Suppressor macrophage treated with lipopolysaccharide for 4 hours (primary cell): ENCODE data around the gene DNAJA3.

ENCODE experiments used
- DNase-seq: peaks from one replicate; pipeline ENCODE4 v3.0.0-alpha.2; 2020

The DNAJA3 gene

DNA sequence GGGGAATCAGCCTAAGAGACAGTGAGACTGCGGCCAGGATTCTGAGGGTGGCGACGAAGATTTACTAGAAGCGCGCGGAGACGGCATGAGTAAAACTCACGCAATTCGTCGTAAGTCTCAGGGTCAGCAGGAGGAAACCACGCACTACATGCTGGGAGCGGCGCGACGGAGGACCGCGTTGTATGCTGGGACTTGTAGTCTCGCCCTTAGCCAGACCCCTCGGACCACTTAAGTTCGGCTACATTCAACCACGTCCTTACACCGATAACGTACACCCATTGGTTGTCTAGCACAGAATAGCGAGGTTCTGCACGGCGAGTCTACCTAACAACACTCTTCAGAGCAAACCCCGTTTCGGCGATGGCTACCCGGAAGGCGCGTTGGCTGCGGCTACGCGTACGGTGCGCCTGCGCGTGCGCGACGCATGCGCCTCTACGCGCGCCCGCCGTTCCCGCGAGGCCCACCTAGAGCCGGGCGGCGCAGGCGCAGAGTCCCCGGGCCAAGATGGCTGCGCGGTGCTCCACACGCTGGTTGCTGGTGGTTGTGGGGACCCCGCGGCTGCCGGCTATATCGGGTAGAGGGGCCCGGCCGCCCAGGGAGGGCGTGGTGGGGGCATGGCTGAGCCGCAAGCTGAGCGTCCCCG is at the start of gene DNAJA3:
TSS of gene DNAJA3 (plus strand) at position 491 of the 643 bp plus-strand sequence. CDS start at position 505, 14 bp downstream.
- DNase-seq: peak; percentile 98

DNA sequence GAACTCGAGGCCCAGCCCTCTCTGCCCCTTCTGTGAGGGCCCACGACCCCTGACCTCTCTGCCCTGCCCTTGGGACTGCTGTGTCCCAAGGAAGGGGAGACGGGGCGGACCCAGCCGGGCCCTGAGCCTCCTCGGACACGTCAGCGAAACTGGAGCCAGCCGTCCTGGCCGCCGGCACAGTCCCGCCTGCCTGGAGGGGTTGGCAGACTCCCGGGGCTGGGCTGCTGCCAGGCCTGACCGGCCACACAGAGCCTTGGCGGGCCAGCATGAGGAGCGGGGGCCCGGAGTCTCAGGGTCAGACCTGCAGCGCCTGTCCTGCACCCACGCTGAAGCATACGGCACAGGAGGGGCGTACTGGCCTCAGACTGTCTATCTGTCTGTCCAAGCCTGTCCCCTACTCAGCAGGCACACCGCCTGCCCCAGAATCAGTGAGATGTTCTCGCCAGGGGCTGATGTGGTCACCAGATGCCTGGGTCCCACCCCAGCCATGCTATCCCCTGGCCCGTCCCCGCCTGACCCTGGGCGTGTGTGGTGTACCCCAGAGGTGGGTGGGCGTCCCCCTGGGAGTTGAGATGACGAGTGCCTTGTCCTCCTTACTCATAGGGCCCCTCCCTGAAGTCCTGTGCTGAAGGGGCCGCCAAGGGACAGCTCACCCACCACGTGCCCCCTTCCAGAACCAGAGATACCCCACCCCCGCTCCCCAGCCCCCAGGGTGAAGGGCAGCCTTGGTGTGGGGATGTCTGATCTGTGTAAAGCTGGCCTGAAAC is 49.4 kb upstream of the DNAJA3 start:
- no peak for DNase-seq

DNA sequence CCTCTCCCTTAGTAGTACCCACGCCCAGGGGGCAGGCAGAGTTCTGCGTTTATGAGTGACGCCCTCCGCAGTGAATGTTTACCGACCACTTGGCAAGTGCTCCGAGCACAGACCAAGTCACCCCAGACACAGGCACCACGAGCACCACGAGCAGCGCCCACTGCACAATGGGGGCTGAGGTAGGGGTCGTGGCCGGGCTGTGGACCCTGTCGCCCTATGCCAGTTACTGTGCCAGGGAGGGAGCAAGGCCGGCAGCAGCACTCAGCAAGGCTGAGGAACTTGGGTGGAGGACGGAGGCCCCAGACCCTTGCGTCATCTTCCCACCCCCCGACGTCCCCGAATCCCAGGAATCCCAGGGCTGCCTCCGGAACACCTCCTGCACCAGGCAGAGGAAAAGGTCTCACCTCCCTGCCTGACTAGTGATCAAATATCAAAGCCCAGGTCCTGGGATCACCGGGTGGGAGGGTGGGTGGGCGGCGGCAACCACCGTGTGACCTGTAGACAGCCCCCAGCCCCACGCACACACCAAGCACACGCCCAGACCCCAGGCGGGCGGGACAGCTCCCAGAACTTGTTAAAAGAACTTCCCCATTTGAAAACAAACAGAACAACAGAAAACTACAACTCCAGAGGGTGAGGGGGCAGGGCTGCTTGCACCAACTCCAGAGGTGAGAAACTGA is 48.6 kb upstream of the DNAJA3 start:
- DNase-seq: no peak

- DNase-seq: no peak
These were observed 48.0 kb upstream of the DNAJA3 start for GRCh38 chr16:4377573-4378154.

GRCh38 chr16:4378161-4378666 is 47.5 kb upstream of the DNAJA3 start:
- DNase-seq: no peak

- no peak for DNase-seq
These were observed 46.5 kb upstream of the DNAJA3 start for GRCh38 chr16:4378999-4379690.

DNA sequence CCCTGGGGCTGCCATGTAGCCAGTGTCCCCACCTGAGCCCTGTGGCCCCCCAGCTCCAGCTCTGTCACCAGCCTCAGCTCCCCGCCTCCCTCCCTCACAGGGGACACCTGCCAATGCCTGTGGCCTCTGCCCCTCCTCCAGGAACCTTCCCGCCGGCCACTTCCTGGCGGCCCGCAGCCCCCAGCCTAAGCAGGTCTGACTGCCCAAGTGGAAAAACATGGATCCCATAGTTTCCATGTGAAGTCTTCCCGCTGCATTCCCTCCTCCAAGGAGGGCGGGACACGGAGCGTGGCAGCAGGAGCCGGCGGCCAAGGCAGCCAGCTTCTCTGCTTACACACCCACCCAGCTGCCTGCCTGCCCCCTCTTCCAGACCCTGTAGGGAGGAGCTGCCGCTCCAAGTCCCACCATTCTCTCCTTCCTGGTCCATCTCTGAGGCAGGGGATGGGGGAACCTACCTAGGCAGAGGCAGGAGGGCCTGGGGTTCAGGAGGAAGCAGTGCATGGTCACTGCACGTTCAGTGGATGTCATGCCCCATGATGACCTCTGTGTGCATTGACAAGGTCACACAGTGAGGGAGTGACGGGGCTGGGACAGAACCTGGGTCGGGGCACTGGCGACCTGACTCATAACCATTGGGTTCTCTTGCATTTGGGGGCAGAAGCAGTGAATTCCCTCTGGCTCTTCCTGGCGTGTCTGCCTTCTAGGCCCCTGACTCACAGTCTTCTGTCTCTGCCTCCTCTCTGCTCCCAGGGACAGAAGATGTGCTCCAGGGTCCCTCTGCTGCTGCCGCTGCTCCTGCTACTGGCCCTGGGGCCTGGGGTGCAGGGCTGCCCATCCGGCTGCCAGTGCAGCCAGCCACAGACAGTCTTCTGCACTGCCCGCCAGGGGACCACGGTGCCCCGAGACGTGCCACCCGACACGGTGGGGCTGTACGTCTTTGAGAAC is 45.3 kb upstream of the DNAJA3 start:
- no peak for DNase-seq

- no peak for DNase-seq
These were observed 44.4 kb upstream of the DNAJA3 start for GRCh38 chr16:4381072-4381934.

DNA sequence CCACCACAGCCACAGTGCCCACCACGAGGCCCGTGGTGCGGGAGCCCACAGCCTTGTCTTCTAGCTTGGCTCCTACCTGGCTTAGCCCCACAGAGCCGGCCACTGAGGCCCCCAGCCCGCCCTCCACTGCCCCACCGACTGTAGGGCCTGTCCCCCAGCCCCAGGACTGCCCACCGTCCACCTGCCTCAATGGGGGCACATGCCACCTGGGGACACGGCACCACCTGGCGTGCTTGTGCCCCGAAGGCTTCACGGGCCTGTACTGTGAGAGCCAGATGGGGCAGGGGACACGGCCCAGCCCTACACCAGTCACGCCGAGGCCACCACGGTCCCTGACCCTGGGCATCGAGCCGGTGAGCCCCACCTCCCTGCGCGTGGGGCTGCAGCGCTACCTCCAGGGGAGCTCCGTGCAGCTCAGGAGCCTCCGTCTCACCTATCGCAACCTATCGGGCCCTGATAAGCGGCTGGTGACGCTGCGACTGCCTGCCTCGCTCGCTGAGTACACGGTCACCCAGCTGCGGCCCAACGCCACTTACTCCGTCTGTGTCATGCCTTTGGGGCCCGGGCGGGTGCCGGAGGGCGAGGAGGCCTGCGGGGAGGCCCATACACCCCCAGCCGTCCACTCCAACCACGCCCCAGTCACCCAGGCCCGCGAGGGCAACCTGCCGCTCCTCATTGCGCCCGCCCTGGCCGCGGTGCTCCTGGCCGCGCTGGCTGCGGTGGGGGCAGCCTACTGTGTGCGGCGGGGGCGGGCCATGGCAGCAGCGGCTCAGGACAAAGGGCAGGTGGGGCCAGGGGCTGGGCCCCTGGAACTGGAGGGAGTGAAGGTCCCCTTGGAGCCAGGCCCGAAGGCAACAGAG is 43.5 kb upstream of the DNAJA3 start:
- DNase-seq: no peak

GRCh38 chr16:4382795-4383357 is 42.8 kb upstream of the DNAJA3 start:
- DNase-seq: no peak

DNA sequence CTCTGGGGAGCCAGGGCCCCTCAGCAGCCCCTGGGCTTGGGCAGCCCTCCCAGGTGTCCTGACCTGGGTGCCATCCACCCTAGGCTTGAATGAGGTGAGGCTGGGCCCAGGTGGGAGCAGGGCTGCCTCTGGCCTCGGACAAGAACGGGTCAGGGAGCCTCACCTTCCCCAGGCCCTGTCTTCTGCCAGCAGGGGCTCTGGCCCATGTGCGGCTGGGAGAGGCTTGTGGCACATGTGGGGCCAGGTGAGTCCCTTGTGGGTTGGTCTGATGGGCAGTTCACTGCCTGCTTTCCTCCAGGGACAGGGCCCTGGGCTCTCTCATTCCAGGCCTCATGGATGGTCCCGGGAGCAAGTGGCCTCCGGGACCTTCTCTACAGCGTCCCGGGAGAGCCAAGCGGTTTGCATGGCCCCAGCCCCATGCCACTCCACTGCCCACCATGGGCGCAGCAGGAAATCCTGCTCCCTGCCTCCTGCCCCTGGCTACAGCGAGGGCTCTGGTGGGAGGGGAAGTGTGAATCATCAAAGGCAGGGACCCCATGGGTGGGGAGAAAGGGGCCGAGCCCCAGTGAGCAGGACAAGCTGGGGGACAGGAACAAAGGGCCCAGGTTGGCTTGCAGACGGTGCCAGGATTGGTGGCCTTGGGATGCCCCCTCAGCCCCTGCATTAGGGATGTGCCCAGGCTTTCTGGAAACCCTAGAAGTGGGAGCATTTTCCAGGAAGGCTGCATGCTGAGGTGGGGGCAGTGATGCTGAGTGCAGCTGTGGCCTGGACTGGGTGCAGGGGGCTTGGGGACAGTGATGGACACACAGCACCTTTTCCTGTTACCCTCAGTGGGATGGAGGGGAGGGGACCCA is 41.9 kb upstream of the DNAJA3 start:
- no peak for DNase-seq

DNA sequence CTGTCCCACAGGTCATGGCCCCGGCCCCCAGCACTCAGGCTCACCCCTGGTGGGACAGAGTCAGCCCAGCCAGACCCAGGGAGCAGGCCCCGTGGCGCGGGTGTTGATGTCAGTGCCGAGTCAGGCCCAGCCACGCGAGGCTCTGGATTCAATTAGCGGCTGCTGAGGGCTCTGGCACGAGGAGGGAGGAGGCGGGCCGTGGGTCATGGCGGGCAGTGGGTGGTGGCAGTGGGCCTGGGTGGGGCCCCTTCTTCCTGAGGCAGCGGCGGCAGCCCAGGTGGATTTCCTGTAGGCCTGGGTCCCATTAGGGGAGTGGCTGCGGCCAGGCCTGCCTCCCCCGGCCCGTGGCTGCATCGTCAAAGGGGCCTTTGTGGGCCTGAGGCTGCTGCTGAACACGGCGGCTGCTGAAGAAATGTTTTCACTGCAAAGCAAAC is 41.1 kb upstream of the DNAJA3 start:
- DNase-seq: no peak

DNA sequence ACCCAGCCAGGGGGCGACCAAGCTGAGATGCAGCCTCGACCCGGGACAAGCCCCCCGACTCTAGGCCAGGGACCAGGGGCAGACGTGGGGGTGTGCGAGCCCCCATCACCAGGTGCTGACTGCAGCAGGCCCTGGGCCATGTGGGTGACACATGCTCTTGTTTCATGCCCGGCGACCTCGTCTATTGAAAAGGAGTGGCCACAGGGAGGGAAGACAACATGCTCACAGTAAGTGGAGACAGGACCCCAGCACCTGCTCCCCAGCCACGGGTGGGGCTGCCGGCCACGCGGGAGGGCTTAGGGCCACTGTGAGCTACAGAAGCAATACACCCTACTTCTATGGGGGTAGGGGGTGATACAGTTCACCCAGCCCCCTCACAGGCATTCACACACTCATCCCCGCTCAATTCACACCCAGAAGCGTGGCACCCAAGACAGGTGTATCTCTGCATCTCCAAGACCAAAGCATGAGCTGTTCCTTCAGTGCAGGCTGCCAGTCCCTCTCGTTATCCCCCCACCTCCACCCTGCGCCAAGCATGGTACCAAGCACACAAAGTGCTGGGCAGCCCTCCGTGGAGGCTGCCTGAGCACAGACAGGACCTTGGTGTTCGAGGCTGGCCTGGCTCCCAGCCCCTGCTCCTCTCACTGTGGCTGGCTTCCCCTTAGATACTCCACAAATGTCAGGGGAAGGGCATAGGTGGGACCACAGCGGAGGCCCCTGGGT is 40.4 kb upstream of the DNAJA3 start:
- DNase-seq: no peak

GRCh38 chr16:4385789-4386450 is 39.7 kb upstream of the DNAJA3 start:
- DNase-seq: no peak

DNA sequence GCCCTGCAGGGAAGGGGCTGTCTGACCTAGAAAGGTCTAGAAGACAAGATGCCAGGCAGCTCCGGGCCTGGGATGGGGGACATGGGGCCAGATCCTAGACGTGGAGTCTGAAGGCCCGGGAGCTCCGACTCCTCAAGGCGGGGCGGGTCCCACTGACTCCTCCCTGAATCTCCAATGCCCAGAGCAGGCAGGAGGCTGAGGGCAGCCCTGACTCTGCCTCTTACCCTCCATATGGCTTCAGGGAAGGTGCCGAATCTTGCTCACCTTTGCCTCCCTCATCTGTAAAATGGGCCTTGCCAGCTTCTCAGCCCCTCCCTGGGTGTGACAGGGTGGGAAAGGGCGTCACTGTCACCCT is 39.2 kb upstream of the DNAJA3 start:
- no peak for DNase-seq

DNA sequence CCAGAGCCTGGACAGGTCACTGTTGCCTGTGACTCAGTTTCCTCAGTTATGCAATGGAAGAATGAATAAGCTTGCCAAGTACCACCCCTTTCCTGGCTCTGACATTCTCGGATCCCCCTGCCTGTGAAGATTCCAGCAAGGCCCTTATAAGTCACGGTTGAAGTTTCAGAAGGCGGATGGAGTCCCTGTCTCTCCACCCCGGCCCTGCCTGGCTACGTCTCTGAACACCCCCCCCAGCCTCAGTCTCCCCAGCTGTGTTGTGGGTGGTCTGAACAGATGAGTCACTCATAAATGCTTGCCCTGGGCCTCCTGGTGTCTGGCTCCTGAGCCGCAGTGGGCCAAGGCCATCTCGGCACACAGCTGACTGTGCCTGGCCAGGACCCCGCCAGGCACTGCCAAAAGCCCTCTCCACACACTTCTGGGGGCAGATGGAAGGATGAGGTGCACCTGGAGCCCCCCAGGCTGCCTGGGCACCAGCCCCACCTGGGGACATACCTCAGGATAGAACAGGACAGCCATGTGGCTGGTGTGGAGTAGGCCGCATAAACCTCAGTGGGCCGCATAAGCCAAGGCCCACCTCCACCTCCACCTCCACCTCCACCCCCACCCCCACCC is 38.6 kb upstream of the DNAJA3 start:
- DNase-seq: no peak

DNA sequence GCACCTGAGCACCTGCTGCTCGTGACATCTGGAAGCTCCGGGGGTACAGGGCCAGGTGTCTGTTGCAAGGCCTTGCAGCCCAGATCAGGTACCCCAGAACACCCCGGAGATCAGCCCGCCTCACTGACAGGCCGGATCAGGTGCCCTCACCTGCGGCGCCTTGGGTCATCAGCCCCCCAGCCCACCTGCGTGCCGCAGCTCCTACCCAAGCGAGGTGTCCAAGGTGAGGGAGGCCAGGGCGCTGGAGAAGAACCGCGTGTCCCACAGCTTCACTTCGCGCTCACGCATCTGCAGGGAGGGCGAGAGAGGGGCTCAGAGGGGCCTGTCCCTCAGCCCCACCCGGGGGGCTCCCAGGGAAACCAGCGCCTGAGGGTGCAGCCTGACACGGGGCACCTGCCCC is 37.9 kb upstream of the DNAJA3 start:
- DNase-seq: no peak
